NK-92 treated with Interleukin-12 subunit alpha and Interleukin-12 subunit beta, amount 100 ng/mL, for 24 hours (cell line): ENCODE measurements around the gene SCUBE3.

ENCODE experiments used
- DNase-seq: peaks from one replicate; lab custom pipeline; 2025; lab: John Stamatoyannopoulos, UW

Gene SCUBE3

DNA sequence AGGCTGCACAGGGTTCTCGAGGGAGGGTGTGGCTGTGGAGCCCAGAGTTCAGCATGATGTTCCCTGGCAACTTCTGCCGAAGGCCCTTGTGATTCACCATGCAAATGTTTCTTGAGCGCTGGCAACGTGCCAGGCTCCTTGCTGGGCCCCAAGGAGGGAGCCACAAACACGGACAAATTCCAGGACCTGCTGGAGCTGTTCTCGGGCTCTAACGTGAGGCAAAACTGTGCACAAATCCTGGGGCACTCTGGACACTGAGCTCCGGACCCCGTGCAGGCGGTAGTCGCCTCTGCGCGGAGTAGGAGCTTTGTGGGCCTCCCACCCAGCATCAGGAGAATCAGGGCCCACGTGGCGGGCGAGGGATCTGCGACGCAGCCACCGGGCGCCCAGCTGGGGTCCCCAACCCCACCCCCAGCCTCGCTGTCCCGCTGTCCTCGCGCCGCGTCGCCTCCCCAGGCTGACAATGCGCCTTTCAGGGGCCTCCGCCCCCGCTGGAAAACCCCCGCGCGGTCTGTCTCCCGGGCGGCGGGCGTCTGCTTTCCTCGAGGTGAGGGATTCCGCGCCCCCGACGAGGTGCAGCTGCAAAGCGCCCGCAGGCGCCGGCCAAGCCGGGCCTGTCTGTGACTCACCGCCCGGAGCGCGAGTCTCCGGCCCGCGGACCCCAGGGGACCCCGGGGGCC lies 31.7 kb upstream of the SCUBE3 start:
- DNase-seq = no peak

DNA sequence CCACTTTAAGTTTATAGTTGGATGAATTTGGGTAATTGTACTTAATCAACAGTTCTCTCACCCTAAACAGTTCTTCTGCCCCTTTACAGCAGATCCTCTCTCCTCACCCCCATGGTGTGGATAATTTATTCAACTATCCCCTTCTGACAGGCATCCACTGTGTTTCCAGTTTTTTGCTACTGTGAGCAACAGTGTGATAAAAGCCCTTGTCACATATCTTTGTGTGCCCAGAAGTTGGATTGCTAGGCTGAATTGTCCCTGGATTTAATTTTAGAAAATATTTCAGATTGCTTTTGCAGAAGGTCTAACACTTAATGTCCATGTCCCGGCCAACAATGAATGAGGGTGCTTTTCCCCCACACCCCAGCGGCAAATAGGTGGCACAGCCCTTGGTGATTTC lies 30.5 kb upstream of the SCUBE3 start:
- DNase-seq = no peak

DNA sequence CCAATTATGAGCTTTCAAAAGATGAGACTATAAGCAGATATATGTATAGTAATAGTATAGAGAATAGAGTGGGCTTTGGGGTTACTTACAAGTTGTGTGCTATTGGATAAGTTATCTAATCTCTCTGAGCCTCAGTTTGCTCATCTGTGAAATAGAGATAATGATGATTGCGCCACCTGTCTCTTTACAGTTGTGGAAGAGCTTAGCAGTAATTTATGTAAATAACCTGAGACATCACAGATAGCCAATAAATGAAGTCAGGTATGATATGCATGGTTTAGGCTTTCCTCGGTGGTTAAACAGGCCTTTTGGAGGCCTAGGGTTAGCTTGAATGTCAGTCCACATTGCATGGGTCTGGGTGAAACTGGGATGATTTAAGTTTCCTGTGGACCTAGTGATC lies 29.8 kb upstream of the SCUBE3 start:
- no peak for DNase-seq

DNA sequence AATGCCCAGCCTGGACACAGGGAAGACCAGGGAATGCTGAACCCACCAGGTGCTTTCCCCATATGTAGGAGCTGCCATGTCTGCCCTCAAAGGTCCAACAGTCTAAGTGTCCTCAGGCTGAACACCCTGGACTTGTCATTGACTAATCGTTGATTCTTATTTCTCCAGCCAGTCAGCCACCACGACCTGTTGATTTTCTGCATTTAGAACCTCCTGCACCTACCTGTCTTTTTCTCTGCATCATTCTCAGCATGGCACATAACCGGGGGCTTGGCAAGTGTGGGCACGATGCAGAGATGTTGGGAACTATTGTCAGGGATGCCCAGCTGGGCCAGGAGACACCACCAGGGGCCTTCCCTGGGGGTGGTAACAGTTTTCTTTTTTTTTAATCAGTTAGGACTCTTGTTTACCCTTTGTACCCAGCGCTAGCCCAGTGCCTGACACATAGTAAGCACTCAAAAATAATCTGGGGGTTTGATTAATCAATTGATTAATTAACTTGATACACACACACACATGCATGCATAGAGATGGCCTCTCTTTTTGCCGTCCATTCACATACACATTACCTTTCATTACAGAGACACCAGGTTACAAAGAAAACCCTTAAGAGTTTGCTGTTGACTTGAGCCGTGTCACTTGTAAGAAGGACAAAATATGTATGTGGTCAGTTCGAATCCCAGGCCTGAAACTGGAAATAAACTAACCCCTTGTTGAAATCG lies 29.0 kb upstream of the SCUBE3 start:
- no peak for DNase-seq

DNA sequence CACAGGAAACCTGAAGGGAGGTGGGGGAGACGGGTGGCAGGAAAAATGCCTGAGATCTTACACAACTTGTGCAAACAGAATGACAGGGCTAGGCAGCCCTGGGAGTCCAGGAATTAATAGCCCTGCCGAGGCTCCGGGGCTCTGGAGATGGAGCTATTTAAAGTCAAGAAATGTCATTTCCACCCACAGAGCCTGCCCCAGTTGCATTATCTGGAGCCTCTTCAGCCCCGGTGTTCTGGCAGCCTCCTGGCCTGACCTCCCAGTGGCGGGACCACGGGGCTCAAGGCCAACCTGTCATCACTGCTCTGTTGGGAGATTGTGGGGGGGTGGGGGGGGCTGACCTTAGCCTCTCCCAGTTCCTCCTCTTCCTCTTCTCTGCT lies 28.5 kb upstream of the SCUBE3 start:
- DNase-seq = no peak

DNA sequence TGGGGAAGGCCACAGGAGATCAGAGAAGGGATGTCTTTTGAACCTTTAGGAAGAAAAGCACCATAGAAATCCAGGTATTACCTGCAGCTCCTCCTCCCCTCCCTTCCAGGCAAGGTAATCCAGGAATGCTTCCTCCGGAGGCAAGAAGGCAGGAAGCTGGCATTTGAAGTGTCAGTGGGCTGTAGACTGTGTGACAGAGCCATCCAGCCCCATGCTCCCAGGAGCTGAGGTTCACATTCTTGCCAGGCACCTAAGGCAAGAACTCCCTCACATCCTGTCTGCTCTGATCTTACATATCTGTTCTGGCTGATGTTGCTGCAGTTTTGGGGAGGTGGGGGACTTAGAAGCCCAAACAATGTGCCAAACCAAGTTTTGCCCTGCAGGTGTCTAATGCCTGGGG lies 27.8 kb upstream of the SCUBE3 start:
- DNase-seq = no peak

DNA sequence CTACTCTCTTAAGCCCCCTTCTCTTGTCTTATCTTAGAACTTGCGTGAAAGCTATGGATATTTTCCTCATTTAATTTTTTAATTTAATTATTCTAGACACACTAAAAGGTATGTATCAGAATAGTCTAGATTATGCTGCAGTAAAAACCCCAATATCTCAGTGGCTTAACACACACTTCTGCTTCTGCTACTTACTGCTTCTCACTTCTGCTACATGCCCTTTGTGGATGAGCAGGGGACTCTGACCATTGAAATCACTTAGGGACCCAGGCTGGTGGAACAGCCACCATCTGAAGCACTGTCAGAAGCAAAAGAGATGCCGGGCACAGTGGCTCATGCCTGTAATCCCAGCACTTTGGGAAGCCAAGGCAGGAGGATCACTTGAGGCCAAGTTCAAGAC lies 27.2 kb upstream of the SCUBE3 start:
- DNase-seq = no peak

DNA sequence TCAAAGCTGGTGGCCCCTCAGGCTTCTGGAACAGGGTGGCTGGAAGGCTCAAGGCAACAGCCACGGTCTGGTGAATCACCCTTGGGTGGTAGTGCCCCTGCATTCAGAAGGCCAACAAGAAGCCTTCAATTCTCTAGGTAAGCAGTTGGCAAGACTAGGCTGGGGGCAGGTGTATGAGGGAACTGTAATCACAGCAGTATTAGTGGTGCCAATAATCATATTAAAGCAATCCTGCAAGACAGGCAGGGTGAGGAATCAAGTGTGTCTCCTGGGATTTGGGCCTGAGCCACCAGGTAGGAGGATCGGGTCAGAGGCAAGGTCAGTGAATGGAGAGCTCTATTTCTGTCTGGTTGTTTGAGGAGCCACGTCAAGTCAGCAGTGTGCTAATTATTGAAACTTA lies 24.9 kb upstream of the SCUBE3 start:
- DNase-seq = no peak

DNA sequence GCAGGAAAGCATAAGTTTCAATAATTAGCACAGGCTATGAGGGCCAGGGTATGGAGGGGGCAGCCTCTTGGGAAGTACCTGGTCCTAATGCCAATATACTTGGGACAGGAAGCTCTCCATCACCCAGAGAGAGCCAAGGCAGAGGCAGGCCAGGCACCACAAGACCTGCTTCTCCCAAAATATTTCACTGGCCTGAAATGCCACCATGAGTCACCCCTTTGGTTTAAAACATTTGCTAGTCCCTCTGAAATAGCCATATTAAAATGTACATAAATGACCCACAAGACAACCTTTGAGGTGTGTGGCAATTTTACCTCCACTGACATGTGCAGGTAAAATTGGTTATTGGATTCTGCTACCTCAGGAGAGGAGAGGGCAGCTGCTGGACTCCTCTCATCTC lies 23.4 kb upstream of the SCUBE3 start:
- DNase-seq = no peak

DNA sequence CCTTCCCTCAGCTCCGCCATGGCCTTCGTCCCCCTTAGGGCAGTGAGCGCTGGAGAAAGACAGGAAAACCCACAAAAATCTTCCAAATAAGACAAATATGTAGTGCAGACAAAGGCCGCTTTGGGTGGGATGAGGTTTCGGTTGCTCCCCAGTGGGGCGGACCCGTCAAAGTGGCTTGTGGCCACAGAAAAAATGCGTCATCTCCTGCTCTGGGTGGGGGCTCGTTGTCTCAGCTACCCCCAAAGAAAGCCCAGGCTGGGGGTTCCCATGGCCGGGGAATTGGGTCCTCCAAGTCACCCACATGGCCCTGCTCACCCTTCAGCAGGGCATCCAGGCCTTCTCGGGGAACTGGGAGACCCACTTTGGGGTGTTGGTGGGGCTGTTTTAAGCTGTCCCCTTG lies 21.9 kb upstream of the SCUBE3 start:
- DNase-seq = peak; percentile 24

DNA sequence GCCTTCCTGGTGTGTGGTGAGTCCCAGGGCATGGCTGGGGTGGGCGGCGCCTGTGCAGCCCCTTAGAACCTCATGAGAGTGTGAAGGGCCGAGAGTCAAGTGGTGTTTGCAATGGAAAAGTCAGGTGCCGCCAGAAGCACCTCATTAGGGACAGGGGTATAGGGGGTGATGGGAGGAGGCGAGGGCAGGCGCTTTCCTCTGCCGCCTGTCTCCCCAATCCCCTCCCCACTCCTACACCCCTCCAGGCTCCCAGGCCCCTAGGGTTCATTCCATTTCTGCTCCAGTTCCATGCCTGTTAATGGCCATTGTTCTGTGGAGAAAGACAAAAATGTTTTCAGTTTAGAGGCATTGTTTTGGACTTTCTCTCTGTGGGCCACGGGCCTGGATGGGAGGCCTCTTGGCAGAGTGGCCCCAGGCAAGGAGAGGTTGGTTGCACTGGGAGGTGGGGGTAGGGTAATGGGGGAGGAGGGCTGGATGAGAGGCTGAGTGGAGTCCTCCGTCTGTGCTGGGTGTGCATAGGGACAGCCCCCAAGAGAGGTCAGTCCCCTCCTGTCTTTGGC lies 21.4 kb upstream of the SCUBE3 start:
- peak; percentile 24 for DNase-seq

DNA sequence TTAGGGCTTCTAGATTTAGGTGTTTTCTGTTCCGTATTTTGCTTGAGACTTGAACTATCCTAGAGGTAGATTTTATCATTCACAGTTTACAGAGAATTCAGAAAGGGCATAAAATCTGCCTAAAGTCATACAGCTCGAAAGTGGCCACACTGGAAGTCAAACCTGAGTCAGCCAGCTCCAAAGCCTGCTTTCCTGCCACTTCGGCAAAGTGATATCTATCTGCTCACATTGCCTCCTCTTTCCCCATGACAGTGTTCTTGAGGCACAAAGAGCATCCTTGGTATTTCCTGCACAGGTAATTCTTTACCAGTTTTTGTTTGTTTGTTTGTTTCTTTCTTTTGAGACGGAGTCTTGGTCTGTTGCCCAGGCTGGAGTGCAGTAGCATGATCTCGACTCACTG lies 19.4 kb upstream of the SCUBE3 start:
- no peak for DNase-seq

DNA sequence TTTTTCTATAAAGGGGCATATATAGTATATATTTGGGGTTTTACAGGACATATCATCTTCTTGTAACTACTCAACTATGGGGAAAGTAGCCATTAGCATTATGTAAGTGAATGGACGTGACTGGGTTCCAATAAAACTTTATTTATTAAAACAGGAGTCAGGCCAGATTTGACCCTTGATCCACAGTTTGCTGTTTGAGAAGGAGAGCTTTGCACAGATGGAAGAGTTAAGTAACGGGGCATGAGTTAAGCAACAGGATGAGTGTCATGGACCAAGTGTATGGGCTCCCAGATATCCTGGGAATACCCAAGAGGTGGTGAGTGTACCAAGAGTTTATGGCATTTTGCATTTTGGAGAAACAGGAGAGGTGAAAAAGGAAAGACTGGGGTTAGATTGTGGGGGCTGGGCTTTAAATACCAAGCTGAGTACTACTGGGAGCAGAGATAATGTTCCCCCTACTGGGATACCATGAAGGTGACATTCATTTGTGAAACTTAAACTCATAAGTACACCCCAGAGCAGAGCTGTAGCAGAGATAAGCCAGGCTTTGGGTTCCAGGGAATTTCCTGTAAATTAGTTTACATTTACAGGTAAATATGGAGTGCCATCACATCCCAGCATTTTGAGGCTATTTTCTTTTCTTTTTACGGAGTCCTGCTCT lies 18.5 kb upstream of the SCUBE3 start:
- DNase-seq = no peak

DNA sequence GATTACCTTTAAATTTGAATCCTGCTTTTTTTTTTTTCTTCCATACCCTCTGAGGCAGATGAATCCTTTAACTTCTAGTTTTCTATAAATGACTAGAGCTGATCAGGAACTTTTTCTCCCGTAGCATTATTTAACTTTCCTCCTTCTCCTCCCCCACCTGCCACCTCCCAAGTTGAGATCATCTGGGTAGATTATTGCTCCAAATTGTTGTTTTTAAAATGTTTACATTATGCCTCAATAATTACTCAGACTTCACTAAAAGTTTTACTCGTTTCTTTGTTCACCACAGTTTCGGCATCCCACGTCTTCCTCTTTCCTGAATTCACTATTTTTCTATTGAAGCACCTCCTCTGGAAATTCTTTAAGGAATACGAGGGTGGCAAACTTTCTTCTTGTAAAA lies 16.6 kb upstream of the SCUBE3 start:
- no peak for DNase-seq

DNA sequence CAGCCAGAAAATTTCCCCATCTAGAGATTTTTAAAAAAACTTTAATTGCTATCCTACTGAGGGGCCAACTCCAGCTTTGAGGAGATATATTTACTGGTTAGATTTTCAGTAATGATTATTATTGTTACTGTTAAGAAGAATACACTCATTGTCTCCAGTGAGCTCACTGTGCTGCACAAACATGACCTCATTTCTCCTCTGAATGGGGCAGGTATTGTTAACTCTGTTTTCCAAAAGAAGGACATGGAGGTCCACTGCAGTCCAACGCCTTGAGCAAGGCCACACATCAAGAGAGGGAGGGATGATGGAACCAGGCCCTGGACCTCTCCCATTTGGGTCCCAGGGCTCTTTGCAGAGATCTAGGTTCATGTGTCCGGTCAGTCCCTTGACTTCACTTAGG lies 13.9 kb upstream of the SCUBE3 start:
- no peak for DNase-seq

DNA sequence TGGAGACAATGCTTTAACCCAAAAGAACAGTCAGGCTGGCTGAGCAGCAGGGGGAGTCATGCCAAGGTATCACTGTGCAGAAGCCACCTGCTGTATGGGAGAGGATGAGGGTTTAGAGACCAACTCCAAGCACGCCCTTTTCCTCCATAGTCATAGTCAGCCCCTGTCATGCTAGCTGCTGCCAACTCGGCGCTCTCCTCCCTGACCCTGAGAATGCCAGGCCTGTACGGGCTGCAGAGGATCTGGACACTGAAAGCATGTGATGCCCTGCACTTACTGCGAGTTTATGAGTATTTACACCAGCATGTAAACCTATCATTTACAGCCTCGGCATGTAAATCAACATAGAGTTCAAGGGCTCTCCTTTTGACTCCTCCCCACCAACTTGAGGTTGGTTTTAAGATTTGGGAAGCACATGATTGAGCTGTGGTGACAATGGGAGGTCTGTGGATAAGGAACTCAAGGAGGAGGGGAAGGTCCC lies 11.7 kb upstream of the SCUBE3 start:
- DNase-seq = no peak

DNA sequence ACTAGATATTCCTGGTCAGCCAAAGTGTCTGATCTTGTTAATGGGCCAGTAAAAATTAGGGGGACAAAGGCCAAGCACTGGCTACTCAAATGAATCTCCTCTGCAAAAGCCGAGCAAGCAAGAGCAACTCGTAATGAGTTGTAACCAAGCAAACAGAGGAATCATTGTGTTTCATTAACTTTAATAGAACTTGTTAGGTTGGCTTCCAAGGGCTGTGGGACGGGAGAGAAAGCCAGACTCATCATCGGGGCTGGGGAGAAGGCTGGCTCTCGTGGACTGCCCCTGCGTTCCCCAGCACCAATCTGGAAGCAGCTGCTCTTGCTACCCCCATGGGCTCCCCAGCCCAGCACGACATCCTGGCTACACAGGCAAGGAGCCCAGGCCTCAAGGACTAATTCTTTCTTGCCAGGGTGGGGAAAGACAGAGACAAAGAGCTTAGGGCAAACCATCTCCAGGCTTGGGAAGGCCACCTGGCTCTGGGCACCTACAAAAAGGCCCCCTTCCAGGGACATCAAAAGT lies 10.5 kb upstream of the SCUBE3 start:
- DNase-seq = no peak

DNA sequence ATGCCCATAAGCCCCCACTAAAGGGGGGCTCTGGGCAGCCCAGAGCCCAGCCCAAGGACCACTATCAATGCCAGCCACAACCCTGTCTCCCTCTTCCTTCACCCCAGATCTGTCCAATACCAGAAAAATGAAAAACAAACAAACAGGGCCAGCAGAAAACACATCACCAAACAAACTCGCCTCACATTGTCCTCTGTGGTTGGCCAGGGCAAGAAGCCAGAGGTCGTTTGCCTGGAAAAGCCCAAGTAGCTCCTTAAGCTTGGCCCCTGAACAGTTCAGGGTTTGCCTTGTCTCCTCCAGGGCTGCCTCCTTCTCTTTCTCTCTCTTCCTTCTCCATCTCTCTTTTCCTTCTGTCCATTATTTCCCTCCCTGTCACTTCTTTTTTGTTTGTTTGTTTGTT lies 10.1 kb upstream of the SCUBE3 start:
- DNase-seq = no peak

DNA sequence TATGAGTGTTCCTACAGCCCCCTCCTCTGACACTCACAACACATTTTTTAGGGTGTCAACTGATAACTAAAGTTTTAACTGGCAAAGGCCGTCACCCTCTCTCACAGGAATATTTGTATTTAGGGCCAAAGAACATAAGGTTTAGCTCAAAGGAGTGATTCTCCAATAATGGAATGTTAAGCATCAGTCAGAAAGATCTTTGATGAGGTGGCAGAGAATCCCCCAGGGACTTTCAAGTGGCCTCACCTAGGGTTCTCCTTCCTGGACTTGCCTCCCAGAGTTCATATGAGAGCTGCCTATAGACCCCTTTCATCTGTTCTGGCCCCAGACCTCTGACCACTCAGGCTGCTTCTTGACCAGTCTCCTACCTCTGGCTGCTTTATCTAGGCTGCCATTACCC lies 7.4 kb upstream of the SCUBE3 start:
- no peak for DNase-seq

DNA sequence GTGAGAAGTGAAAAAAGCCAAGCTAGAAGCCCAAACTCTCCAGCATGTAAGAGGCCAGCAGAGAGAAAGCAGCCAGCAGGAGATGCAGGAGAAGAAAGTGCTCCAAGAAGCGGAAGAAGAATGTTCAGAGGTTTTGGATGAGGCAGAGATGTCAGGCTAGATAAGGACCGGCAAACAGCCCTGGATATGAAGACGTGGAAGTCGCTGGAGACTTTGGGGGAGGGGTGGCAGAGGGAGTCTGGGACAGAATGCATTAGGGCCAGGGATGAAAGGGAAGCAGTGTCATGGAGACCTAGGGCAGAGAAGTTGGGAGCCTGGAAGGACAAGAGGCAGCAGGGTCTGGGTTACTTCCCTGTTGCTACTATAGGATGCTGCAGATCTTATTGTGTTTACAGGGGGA lies 5.3 kb upstream of the SCUBE3 start:
- no peak for DNase-seq

DNA sequence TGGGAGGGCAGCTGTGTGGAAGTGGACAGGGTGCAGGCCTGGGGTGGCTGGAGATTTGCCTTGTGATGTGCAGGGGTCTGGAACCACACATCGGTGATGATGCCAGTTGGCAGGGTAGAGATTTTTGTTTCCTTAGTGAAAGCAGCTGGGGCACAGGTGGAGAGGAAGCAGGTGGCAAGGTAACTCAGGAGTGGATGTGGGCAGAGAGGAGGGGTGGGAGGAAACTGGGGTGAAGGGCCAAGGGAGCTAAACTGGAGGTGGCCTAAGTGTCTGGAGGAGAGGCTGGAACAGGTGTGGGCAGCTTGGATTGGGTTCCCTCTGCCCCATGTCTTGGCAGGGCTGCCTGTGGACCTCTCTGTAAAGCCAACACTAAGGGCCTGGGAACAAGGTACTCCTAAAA lies 4.7 kb upstream of the SCUBE3 start:
- no peak for DNase-seq

DNA sequence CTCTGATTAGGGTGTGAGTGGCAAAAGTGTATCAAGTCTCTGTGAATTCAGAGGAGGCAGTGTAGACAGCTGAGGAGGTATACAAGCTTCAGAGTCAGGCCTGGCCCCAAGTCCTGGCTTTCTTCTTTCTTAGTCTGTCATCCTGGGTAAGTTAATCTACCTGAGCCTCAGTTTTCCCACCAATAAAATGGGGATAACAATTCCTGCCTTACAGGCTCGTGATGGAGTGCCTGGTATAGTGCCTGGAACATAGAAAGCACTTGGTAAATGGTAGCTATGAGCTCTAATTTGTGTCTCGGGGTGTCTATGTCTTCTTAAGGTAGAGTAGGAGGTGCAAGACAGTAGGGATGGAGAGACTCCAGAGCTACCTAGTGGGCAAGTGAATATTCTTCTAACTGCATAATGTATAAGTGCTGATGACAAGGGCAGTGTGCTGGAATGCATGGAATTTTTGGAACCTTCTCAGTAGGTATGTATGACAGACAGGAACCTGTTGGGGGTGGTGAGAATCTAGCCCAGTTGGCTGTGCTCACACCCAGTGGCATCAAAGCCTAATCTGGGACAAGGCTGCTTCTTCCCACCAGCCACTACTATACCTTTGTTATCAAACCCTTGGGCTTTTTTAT lies 4.0 kb upstream of the SCUBE3 start:
- DNase-seq = no peak
